K562 (cell line): Measurements from ENCODE around the gene SLC29A2. TPM values are rescaled to one million over a fixed set of nuclear protein-coding genes. Genes with fewer than 3 reads are reported as not detected.
A peak's percentile ranks its signal among the peaks of the same experiment; 100 is the strongest.

Experiments used
- RBFOX2 ChIP-seq: fragments of 200-400 bp; formaldehyde crosslinking; IDR thresholded peaks from 2 replicates; pipeline ENCODE4 v1.6.1; 2017; ENCODE audit warnings: low read depth, mild to moderate bottlenecking, low read length, moderate library complexity
- polyA plus RNA-seq, 8 experiments: library from polyadenylated mRNA; depleted of rRNA in 4 of 8; stranded (reverse) in 5 of 8; unstranded in 3 of 8; fragments of >200 nt; fragmentation: Nextera tagmentation in 2 of 8; fragmentation: Illumina TruSeq in 1 of 8; extraction: Ambion mirVana in 2 of 8; extraction: Trizol in 1 of 8; gene quantifications; 2 replicates each; pipeline versions ENCODE4 v1.2.1 to v1.2.3, GENCODE V29; 2011 to 2014; ENCODE audit warnings: inconsistent platforms in 1 of 8, missing spikeins in 1 of 8
- total RNA-seq, 7 experiments: library from RNA; depleted of rRNA in 6 of 7; stranded (reverse); fragments of >200 nt in 6 of 7; fragmentation: Illumina TruSeq in 2 of 7; extraction: Trizol in 2 of 7; gene quantifications; 2 replicates each; pipeline versions ENCODE4 v1.2.1 to v1.2.3, GENCODE V29; 2011 to 2021; ENCODE audit warnings: low replicate concordance in 1 of 7
- TF ChIP-seq, protein P1 (sequence below): fragments of 450-650 bp; IDR thresholded peaks from 2 replicates; pipeline ENCODE4 v1.6.1; 2016; ENCODE audit warnings: mild to moderate bottlenecking, moderate library complexity

SLC29A2 gene
- total and polyA plus RNA-seq, 9 of the 15 experiments (the other 6 are each of a cell fraction or from before 2014, with no cell fraction given), result 2.4 to 48.6 (median 14.2) TPM

DNA sequence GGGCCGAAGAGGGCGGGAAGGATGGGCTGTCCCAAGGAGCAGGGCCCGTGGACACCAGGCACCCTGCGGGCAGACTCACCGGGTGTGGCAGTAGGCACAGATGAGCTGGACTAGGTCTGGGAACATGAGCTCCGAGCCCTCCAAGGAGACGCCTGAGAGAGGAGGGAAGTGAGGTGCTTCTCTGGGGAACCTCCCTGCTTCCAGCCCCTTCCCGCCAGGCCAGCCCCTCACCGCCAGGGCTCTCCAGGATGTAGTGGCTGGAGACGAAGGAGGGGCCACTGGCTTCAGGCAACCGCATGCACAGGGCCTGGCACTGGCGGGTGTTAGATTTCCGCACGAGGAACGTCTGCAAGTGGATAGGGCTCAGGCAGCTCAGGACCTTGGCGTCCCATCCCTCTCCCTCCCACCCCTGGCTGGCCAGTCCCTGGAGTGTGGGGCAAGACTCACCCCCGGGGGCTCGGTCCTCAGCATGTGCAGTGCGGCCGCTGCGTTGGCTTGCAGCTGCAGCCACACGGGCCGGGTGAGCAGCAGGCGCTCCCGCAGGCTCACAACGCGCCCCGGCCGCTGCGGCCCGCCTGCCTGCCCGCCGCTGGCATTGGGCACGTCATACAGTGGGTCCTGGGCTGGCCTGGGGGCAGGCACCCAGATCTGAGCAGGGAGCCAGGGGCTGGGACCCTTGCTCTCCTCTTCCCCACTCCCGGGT is 35.9 kb downstream of the SLC29A2 start (continued):
- TF ChIP-seq, protein P1, sequence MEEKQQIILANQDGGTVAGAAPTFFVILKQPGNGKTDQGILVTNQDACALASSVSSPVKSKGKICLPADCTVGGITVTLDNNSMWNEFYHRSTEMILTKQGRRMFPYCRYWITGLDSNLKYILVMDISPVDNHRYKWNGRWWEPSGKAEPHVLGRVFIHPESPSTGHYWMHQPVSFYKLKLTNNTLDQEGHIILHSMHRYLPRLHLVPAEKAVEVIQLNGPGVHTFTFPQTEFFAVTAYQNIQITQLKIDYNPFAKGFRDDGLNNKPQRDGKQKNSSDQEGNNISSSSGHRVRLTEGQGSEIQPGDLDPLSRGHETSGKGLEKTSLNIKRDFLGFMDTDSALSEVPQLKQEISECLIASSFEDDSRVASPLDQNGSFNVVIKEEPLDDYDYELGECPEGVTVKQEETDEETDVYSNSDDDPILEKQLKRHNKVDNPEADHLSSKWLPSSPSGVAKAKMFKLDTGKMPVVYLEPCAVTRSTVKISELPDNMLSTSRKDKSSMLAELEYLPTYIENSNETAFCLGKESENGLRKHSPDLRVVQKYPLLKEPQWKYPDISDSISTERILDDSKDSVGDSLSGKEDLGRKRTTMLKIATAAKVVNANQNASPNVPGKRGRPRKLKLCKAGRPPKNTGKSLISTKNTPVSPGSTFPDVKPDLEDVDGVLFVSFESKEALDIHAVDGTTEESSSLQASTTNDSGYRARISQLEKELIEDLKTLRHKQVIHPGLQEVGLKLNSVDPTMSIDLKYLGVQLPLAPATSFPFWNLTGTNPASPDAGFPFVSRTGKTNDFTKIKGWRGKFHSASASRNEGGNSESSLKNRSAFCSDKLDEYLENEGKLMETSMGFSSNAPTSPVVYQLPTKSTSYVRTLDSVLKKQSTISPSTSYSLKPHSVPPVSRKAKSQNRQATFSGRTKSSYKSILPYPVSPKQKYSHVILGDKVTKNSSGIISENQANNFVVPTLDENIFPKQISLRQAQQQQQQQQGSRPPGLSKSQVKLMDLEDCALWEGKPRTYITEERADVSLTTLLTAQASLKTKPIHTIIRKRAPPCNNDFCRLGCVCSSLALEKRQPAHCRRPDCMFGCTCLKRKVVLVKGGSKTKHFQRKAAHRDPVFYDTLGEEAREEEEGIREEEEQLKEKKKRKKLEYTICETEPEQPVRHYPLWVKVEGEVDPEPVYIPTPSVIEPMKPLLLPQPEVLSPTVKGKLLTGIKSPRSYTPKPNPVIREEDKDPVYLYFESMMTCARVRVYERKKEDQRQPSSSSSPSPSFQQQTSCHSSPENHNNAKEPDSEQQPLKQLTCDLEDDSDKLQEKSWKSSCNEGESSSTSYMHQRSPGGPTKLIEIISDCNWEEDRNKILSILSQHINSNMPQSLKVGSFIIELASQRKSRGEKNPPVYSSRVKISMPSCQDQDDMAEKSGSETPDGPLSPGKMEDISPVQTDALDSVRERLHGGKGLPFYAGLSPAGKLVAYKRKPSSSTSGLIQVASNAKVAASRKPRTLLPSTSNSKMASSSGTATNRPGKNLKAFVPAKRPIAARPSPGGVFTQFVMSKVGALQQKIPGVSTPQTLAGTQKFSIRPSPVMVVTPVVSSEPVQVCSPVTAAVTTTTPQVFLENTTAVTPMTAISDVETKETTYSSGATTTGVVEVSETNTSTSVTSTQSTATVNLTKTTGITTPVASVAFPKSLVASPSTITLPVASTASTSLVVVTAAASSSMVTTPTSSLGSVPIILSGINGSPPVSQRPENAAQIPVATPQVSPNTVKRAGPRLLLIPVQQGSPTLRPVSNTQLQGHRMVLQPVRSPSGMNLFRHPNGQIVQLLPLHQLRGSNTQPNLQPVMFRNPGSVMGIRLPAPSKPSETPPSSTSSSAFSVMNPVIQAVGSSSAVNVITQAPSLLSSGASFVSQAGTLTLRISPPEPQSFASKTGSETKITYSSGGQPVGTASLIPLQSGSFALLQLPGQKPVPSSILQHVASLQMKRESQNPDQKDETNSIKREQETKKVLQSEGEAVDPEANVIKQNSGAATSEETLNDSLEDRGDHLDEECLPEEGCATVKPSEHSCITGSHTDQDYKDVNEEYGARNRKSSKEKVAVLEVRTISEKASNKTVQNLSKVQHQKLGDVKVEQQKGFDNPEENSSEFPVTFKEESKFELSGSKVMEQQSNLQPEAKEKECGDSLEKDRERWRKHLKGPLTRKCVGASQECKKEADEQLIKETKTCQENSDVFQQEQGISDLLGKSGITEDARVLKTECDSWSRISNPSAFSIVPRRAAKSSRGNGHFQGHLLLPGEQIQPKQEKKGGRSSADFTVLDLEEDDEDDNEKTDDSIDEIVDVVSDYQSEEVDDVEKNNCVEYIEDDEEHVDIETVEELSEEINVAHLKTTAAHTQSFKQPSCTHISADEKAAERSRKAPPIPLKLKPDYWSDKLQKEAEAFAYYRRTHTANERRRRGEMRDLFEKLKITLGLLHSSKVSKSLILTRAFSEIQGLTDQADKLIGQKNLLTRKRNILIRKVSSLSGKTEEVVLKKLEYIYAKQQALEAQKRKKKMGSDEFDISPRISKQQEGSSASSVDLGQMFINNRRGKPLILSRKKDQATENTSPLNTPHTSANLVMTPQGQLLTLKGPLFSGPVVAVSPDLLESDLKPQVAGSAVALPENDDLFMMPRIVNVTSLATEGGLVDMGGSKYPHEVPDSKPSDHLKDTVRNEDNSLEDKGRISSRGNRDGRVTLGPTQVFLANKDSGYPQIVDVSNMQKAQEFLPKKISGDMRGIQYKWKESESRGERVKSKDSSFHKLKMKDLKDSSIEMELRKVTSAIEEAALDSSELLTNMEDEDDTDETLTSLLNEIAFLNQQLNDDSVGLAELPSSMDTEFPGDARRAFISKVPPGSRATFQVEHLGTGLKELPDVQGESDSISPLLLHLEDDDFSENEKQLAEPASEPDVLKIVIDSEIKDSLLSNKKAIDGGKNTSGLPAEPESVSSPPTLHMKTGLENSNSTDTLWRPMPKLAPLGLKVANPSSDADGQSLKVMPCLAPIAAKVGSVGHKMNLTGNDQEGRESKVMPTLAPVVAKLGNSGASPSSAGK, result no peak
- TF ChIP-seq RBFOX2, result 0 out of 2 replicates have a peak, but pooled peaks have one; percentile 5
